Raji (cell line): ENCODE data around the gene S100A16.

Source experiments
- POLR2A ChIP-seq: IDR thresholded peaks from 2 replicates; pipeline ENCODE4 v1.6.1; 2011; ENCODE audit warnings: low read depth, low read length, control low read depth; ENCODE audit not compliant: insufficient read depth

Gene S100A16

DNA sequence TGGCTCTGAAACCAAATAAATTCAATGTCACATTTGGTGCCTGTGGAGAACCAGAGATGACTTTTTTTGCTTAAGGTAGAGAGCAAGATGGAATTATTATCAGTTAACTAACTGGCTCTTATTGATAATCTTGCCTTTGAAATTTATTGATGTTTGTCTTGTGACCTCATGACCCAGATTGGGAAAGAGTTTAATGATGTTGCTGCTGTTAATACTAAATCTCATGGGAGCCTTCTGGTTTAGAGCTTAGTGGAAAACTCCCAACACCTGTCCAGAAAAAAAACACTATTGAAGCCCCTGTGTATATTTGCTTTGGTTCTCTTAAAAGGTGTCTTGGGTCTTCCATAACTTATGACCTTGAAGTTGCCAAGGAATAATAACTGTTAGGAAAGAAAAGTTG lies 30.9 kb upstream of the S100A16 start:
- TF ChIP-seq POLR2A, result no peak

- no peak for TF ChIP-seq POLR2A
Measured at GRCh38 chr1:153643100-153643499, 30.2 kb upstream of the S100A16 start.

- no peak for TF ChIP-seq POLR2A
Measured at GRCh38 chr1:153642161-153642560, 29.2 kb upstream of the S100A16 start.

DNA sequence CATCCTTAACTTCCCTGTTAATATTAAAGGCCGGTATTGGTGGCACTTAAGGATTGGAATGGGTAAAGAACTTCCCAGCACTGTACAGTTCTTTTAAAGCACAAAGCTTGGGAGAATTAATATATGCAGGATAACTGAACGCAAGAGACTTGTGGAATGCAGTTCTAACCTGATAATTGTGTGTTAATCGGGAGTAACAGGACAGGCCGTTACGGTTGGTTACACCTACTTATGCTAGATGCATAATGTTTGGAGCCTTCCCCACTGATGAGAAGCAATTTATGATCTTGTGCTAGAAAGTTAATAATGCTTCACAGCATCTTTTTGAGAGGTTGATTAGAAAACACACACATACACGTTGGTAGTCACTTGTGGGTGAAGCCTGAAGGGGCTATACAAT lies 27.9 kb upstream of the S100A16 start:
- TF ChIP-seq POLR2A, result no peak

GRCh38 chr1:153639280-153639679 lies 26.3 kb upstream of the S100A16 start:
- no peak for TF ChIP-seq POLR2A

- no peak for TF ChIP-seq POLR2A
Measured at GRCh38 chr1:153638261-153638660, 25.3 kb upstream of the S100A16 start.

- no peak for TF ChIP-seq POLR2A
Measured at GRCh38 chr1:153636312-153636711, 23.4 kb upstream of the S100A16 start.

DNA sequence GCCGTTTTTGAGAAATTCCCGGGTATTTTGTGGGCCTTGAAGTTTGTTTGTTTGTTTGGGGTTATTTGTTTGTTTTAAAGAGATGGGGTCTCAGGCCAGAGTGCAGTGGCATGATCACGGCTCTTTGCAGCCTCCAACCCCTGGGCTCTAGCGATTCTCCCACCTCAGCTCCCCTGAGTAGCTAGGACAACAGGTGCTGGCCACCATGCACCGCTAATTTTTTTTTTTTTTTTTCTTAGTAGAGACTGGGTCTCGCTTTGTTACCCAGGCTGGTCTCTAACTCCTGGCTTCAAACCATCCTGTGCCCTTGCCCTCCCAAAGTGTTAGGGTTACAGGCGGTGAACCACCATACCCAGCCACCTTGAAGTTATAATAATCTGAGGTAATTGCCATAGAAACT lies 22.9 kb upstream of the S100A16 start:
- TF ChIP-seq POLR2A, result no peak

GRCh38 chr1:153633754-153634665 lies 21.1 kb upstream of the S100A16 start, which contains the start of gene CHTOP:
Gene CHTOP (plus strand): TSS chr1:153634066. CDS start chr1:153636589, 2,523 bp downstream.
- peak; percentile 95 for TF ChIP-seq POLR2A

GRCh38 chr1:153633161-153633753 lies 20.3 kb upstream of the S100A16 start:
- no peak for TF ChIP-seq POLR2A

GRCh38 chr1:153631047-153632022 lies 18.4 kb upstream of the S100A16 start:
- TF ChIP-seq POLR2A, result no peak

- TF ChIP-seq POLR2A, result no peak
Measured at GRCh38 chr1:153630384-153630783, 17.4 kb upstream of the S100A16 start.

GRCh38 chr1:153629971-153630370 lies 17.0 kb upstream of the S100A16 start:
- TF ChIP-seq POLR2A, result no peak

DNA sequence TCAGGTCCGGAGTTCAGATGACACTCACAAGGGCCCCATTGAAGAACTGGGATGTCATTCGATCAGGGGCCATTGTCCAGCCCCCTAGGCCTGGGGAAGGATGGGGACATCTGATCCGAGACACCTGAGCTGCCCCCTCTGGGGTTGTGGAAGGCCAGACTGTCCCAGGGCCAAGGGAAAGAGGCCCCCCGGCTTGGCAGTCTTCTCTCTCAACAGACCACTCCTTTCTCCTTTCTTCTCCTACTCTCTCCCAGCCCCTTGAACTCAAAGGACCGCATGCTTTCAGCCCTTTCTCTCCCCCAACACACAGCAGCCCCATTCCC lies 16.4 kb upstream of the S100A16 start:
- no peak for TF ChIP-seq POLR2A

- TF ChIP-seq POLR2A, result no peak
Measured at GRCh38 chr1:153628638-153629342, 15.9 kb upstream of the S100A16 start.
